Sigmoid colon (tissue), 7 donors: Measurements from ENCODE around the gene DAPP1. TPM values are rescaled to one million over a fixed set of nuclear protein-coding genes. Genes with fewer than 3 reads are reported as not detected.
A peak's percentile ranks its signal among the peaks of the same experiment; 100 is the strongest.

Source experiments
- DNase-seq: peaks from one replicate; pipeline ENCODE4 v3.0.0-alpha.2; 2019
- H3K27ac ChIP-seq, 4 donors: fragments of 200-600 bp; sonication (generic); one replicate each; pipeline ENCODE4 v1.5.1; 2016 to 2019; ENCODE audit warnings: mild to moderate bottlenecking in 1 of 4
- H3K27me3 ChIP-seq, 3 donors: fragments of 200-600 bp; sonication (generic); one replicate each; pipeline ENCODE4 v1.5.1; 2019; ENCODE audit warnings: mild to moderate bottlenecking in 1 of 3
- H3K36me3 ChIP-seq, 4 donors: fragments of 200-600 bp; sonication (generic); one replicate each; pipeline ENCODE4 v1.5.1; 2016 to 2019
- H3K4me1 ChIP-seq, 4 donors: fragments of 200-600 bp; sonication (generic); one replicate each; pipeline ENCODE4 v1.5.1; 2017 to 2019
- H3K4me3 ChIP-seq, 4 donors: fragments of 200-600 bp; sonication (generic); one replicate each; pipeline ENCODE4 v1.5.1; 2017 to 2019; ENCODE audit warnings: mild to moderate bottlenecking in 2 of 4, moderate library complexity in 1 of 4
- H3K9me3 ChIP-seq, 4 donors: fragments of 200-600 bp in 3 of 4; sonication (generic) in 3 of 4; one replicate each; pipeline versions ENCODE4 v1.5.1 to v1.6.1; 2013 to 2019
- CTCF ChIP-seq, 4 experiments: fragments of 450-650 bp in 3 of 4; fragments of 200-600 bp in 1 of 4; IDR thresholded peaks; one replicate each; pipeline ENCODE4 v1.5.1; 2016 to 2019; ENCODE audit warnings: antibody characterized with exemption in 4 of 4, mild to moderate bottlenecking in 3 of 4, moderate library complexity in 2 of 4
- EP300 ChIP-seq, 4 donors: sonication (generic); formaldehyde crosslinking; IDR thresholded peaks; one replicate each; pipeline ENCODE4 v1.6.1; 2017; ENCODE audit warnings: antibody characterized with exemption in 4 of 4
- POLR2A ChIP-seq, 2 donors: fragments of 450-650 bp; IDR thresholded peaks; one replicate each; pipeline ENCODE4 v1.6.1; 2016; ENCODE audit warnings: antibody characterized with exemption in 2 of 2, mild to moderate bottlenecking in 2 of 2, moderate library complexity in 2 of 2
- POLR2AphosphoS5 ChIP-seq, 4 donors: sonication (generic); formaldehyde crosslinking; IDR thresholded peaks; one replicate each; pipeline ENCODE4 v1.6.1; 2017; ENCODE audit warnings: antibody characterized with exemption in 4 of 4
- WGBS, 2 donors: extraction: QIAGEN DNeasy Blood & Tissue Kit; methylation state at CpG; one replicate each; pipeline ENCODE4 v1.1.7; 2013; 5-methylcytosine and 5-hydroxymethylcytosine counted together
- intact Hi-C: fragments of 100-400 bp; cut with DNase I; formaldehyde crosslinking; loops from one replicate; pipeline ENCODE4 v1.15.1; 2023
- polyA plus RNA-seq, 3 donors: library from polyadenylated mRNA; stranded (reverse); fragments of 200-250 nt; gene quantifications; one replicate each; pipeline ENCODE4 v1.2.3, GENCODE V29; 2013
- total RNA-seq, 4 donors: library from RNA; depleted of rRNA; stranded (reverse); fragments of >200 nt; gene quantifications; one replicate each; pipeline ENCODE4 v1.1.0, GENCODE V29; 2016
- donor health status: healthy with polysubstance abuse.
- donor health status: Bipolar disorder and iron deficiency.
- donor health status: healthy.

The DAPP1 gene
- total and polyA plus RNA-seq, 7 donors, result 0.36 to 17.9 (median 1.2) TPM

- no peak for DNase-seq
- Histone ChIP-seq H3K9me3 (no peaks in the 10 kb centered on the region), H3K27ac (no peak overlapping the region), H3K36me3 (no peaks in the 10 kb centered on the region), H3K27me3 (no peaks in the 10 kb centered on the region), H3K4me3 (no peak overlapping the region), H3K4me1 (peaks cover 0 to 18% (median 6%) of the 10 kb centered on the region in 4 donors)
- 69 to 82% methylated on average over 4 of the region's 4 CpGs for WGBS, 2 donors
- TF ChIP-seq CTCF (IDR thresholded peaks at IDR 0.05) (no peak), EP300 (IDR thresholded peaks at IDR 0.05) (no peak), POLR2AphosphoS5 (IDR thresholded peaks at IDR 0.05) (no peak), POLR2A (IDR thresholded peaks at IDR 0.05) (no peak)
- intact Hi-C loops, result loop anchor here (5.0 kb wide), 1 partner anchor 244 kb away; the partner anchor contains the start of gene TRMT10A
Measured at GRCh38 chr4:99806545-99806944, 10.1 kb upstream of the DAPP1 start.

- Histone ChIP-seq H3K9me3 (no peaks in the 10 kb centered on the region), H3K4me1 (peaks cover 0 to 18% (median 6%) of the 10 kb centered on the region in 4 donors), H3K4me3 (no peak overlapping the region), H3K36me3 (no peaks in the 10 kb centered on the region), H3K27ac (no peak overlapping the region), H3K27me3 (no peaks in the 10 kb centered on the region)
- TF ChIP-seq CTCF (IDR thresholded peaks at IDR 0.05) (no peak), POLR2AphosphoS5 (IDR thresholded peaks at IDR 0.05) (no peak), POLR2A (IDR thresholded peaks at IDR 0.05) (no peak), EP300 (IDR thresholded peaks at IDR 0.05) (no peak)
- WGBS, 2 donors, result 85% methylated on average over 4 of the region's 4 CpGs
- no peak for DNase-seq
- intact Hi-C loops, result loop anchor here (5.0 kb wide), 1 partner anchor 245 kb away; the partner anchor contains the start of gene TRMT10A
Measured at GRCh38 chr4:99807666-99808065, 9.0 kb upstream of the DAPP1 start.

GRCh38 chr4:99808260-99808857 lies 8.3 kb upstream of the DAPP1 start:
- Histone ChIP-seq H3K4me1 (peaks cover 0 to 12% (median 3%) of the 10 kb centered on the region in 4 donors), H3K4me3 (no peak overlapping the region), H3K9me3 (no peaks in the 10 kb centered on the region), H3K27ac (no peak overlapping the region), H3K36me3 (no peaks in the 10 kb centered on the region), H3K27me3 (no peaks in the 10 kb centered on the region)
- DNase-seq, result no peak
- WGBS, 2 donors, result 19 to 25% methylated on average over 13 of the region's 13 CpGs
- intact Hi-C loops, result loop anchor here (5.0 kb wide), 1 partner anchor 246 kb away; the partner anchor contains the start of gene TRMT10A
- no peak for TF ChIP-seq POLR2A (IDR thresholded peaks at IDR 0.05)
- peak in 3 of 4 experiments; percentile 14 to 26 (median 22) for TF ChIP-seq CTCF (IDR thresholded peaks at IDR 0.05)

DNA sequence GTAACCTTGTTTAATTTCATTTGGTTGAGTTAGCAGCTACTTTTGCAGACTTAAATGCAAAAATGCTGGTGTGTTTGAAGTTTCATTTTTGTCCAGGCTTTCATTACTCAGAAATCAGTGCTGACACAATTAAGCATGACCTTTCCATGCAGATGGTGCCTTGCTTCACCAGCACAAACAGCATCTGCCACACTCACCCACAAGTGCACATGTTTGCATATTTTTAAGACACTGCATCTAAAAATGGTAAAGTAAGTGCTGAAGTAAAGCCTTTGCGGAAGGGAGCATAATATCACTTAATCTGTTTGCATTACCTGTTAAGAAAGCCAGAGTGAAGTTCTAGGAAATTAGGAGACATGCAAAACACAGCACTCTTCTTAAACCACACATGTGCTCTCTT lies 7.3 kb upstream of the DAPP1 start:
- Histone ChIP-seq H3K4me3 (no peak overlapping the region), H3K36me3 (no peaks in the 10 kb centered on the region), H3K4me1 (peaks cover 0 to 6% (median 0%) of the 10 kb centered on the region in 4 donors), H3K27ac (no peak overlapping the region), H3K27me3 (no peaks in the 10 kb centered on the region), H3K9me3 (no peaks in the 10 kb centered on the region)
- intact Hi-C loops, result loop anchor here (5.0 kb wide), 1 partner anchor 247 kb away; the partner anchor contains the start of gene TRMT10A
- WGBS, 2 donors, result 71 to 94% methylated on average over 1 of the region's 1 CpG
- DNase-seq, result no peak
- TF ChIP-seq EP300 (IDR thresholded peaks at IDR 0.05) (no peak), CTCF (IDR thresholded peaks at IDR 0.05) (no peak), POLR2AphosphoS5 (IDR thresholded peaks at IDR 0.05) (no peak), POLR2A (IDR thresholded peaks at IDR 0.05) (no peak)

DNA sequence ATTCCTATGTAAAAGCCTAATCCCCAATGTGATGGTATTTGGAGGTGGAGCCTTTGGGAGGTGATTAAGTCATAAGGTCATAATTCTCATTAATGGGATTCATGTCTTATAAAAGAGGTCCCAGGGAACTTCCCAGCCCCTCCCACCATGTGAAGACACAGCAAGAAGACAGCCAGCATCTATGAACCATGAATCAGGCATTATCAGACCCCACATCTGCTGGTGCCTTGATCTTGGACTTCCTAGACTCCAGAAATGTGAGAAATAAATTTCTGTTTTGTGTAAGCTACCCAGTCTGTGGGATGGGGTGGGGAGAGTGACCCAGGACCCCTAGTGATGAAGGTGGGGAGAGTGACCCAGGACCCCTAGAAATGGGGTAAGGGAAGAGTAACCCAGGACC lies 6.1 kb upstream of the DAPP1 start:
- Histone ChIP-seq H3K9me3 (no peaks in the 10 kb centered on the region), H3K4me1 (peaks cover 0 to 6% (median 0%) of the 10 kb centered on the region in 4 donors), H3K36me3 (no peaks in the 10 kb centered on the region), H3K27me3 (no peaks in the 10 kb centered on the region), H3K27ac (no peak overlapping the region), H3K4me3 (no peak overlapping the region)
- intact Hi-C loops, result no loop called here
- DNase-seq, result no peak
- TF ChIP-seq CTCF (IDR thresholded peaks at IDR 0.05), result no peak
- TF ChIP-seq POLR2A (IDR thresholded peaks at IDR 0.05), result no peak
- no peak for TF ChIP-seq EP300 (IDR thresholded peaks at IDR 0.05)
- no peak for TF ChIP-seq POLR2AphosphoS5 (IDR thresholded peaks at IDR 0.05)
